H9 (cell line): ENCODE data around the gene SEC23IP. TPM values are rescaled to one million over a fixed set of nuclear protein-coding genes. Genes with fewer than 3 reads are reported as not detected.

Source experiments
- DNase-seq: peaks from one replicate; pipeline ENCODE4 v3.0.0-alpha.2; 2017
- H2AFZ ChIP-seq: one replicate; pipeline ENCODE4 v1.6.1; 2013; ENCODE audit warnings: mild to moderate bottlenecking, low read length, control low read depth, moderate library complexity
- H2AK5ac ChIP-seq: 2 replicates; pipeline ENCODE4 v1.6.1; 2013; ENCODE audit warnings: low read length, control low read depth, mixed read lengths; ENCODE audit not compliant: insufficient read length
- H2BK120ac ChIP-seq: one replicate; pipeline ENCODE4 v1.6.1; 2013; ENCODE audit warnings: low read depth, mild to moderate bottlenecking, low read length, control low read depth, inconsistent platforms; ENCODE audit not compliant: poor library complexity, severe bottlenecking
- H2BK12ac ChIP-seq: 2 replicates; pipeline ENCODE4 v1.6.1; 2013; ENCODE audit warnings: low read length, control low read depth, mixed read lengths, low read depth; ENCODE audit not compliant: insufficient read length
- H2BK15ac ChIP-seq: 2 replicates; pipeline ENCODE4 v1.6.1; 2013; ENCODE audit warnings: low read depth, low read length, control low read depth
- H2BK20ac ChIP-seq: one replicate; pipeline ENCODE4 v1.6.1; 2013; ENCODE audit warnings: low read depth, mild to moderate bottlenecking, low read length, control low read depth, inconsistent platforms; ENCODE audit not compliant: poor library complexity, severe bottlenecking
- H2BK5ac ChIP-seq: 2 replicates; pipeline ENCODE4 v1.6.1; 2013; ENCODE audit warnings: low read length, control low read depth, mixed read lengths; ENCODE audit not compliant: insufficient read length
- H3K14ac ChIP-seq: 2 replicates; pipeline ENCODE4 v1.6.1; 2013; ENCODE audit warnings: low read length, control low read depth; ENCODE audit not compliant: insufficient read depth
- H3K18ac ChIP-seq: 2 replicates; pipeline ENCODE4 v1.6.1; 2013; ENCODE audit warnings: low read depth, mild to moderate bottlenecking, mixed read lengths, low read length, control low read depth; ENCODE audit not compliant: insufficient read length
- H3K23ac ChIP-seq: 2 replicates; pipeline ENCODE4 v1.6.1; 2013; ENCODE audit warnings: low read length, control low read depth, mixed read lengths, low read depth; ENCODE audit not compliant: insufficient read length
- H3K23me2 ChIP-seq: 2 replicates; pipeline ENCODE4 v1.6.1; 2013; ENCODE audit warnings: low read depth, mild to moderate bottlenecking, mixed read lengths, low read length, control low read depth; ENCODE audit not compliant: insufficient read length, poor library complexity, severe bottlenecking
- H3K27ac ChIP-seq: 2 replicates; pipeline ENCODE4 v1.5.1; 2013; ENCODE audit warnings: low read length, control low read depth, mixed read lengths, low read depth; ENCODE audit not compliant: insufficient read length
- H3K27me3 ChIP-seq: 2 replicates; pipeline ENCODE4 v1.6.1; 2013; ENCODE audit warnings: low read length, control low read depth, inconsistent platforms; ENCODE audit not compliant: insufficient read depth
- H3K4ac ChIP-seq: 2 replicates; pipeline ENCODE4 v1.6.1; 2013; ENCODE audit warnings: low read depth, mild to moderate bottlenecking, control low read depth, inconsistent platforms, low read length, moderate library complexity
- H3K4me1 ChIP-seq: 2 replicates; pipeline ENCODE4 v1.6.1; 2013; ENCODE audit warnings: low read length, control low read depth, inconsistent platforms; ENCODE audit not compliant: insufficient read depth
- H3K4me2 ChIP-seq: 2 replicates; pipeline ENCODE4 v1.6.1; 2013; ENCODE audit warnings: low read length, control low read depth, mixed read lengths; ENCODE audit not compliant: insufficient read length, insufficient read depth
- H3K56ac ChIP-seq: 2 replicates; pipeline ENCODE4 v1.6.1; 2013; ENCODE audit warnings: low read depth, mild to moderate bottlenecking, mixed read lengths, low read length, control low read depth; ENCODE audit not compliant: insufficient read length
- H3K79me1 ChIP-seq: 2 replicates; pipeline ENCODE4 v1.6.1; 2013; ENCODE audit warnings: low read depth, mild to moderate bottlenecking, moderate library complexity, low read length, control low read depth, inconsistent platforms; ENCODE audit not compliant: insufficient read depth, poor library complexity, severe bottlenecking
- H3K79me2 ChIP-seq: 2 replicates; pipeline ENCODE4 v1.6.1; 2013; ENCODE audit warnings: low read length, control low read depth, inconsistent platforms; ENCODE audit not compliant: insufficient read depth
- H3K9ac ChIP-seq: 2 replicates; pipeline ENCODE4 v1.6.1; 2013; ENCODE audit warnings: low read length, control low read depth, mixed read lengths; ENCODE audit not compliant: insufficient read length; ENCODE audit errors: extremely low read depth
- H3K9me3 ChIP-seq: one replicate; pipeline ENCODE4 v1.6.1; 2013; ENCODE audit warnings: low read depth, low read length, inconsistent platforms; ENCODE audit not compliant: control insufficient read depth
- H3T11ph ChIP-seq: one replicate; pipeline ENCODE4 v1.6.1; 2013; ENCODE audit warnings: mild to moderate bottlenecking, low read length, control low read depth, inconsistent platforms
- H4K20me1 ChIP-seq: one replicate; pipeline ENCODE4 v1.6.1; 2013; ENCODE audit not compliant: control insufficient read depth, insufficient read length, insufficient read depth
- H4K5ac ChIP-seq: 2 replicates; pipeline ENCODE4 v1.6.1; 2013; ENCODE audit warnings: low read depth, mild to moderate bottlenecking, mixed read lengths, low read length, control low read depth; ENCODE audit not compliant: insufficient read length
- H4K8ac ChIP-seq: replicated peaks from 2 replicates; pipeline ENCODE4 v1.6.1; 2013; ENCODE audit warnings: low read length, control low read depth, mixed read lengths, low read depth; ENCODE audit not compliant: insufficient read length
- H4K91ac ChIP-seq: 2 replicates; pipeline ENCODE4 v1.6.1; 2013; ENCODE audit warnings: low read depth, mild to moderate bottlenecking, moderate library complexity, mixed read lengths, low read length, control low read depth; ENCODE audit not compliant: insufficient read length
- H3K27ac Mint-ChIP-seq, 3 experiments: 2 replicates in 2 of 3; 3 replicates in 1 of 3; pipeline ENCODE4 v1.8.0; 2020 to 2021; ENCODE audit warnings: mixed read lengths in 3 of 3, mild to moderate bottlenecking in 1 of 3, moderate library complexity in 1 of 3
- H3K27me3 Mint-ChIP-seq: 2 replicates; pipeline ENCODE4 v1.8.0; 2021; ENCODE audit warnings: low read depth, mild to moderate bottlenecking, moderate library complexity, mixed read lengths
- H3K36me3 Mint-ChIP-seq, 3 experiments: 2 replicates in 2 of 3; 3 replicates in 1 of 3; pipeline ENCODE4 v1.8.0; 2020 to 2021; ENCODE audit warnings: low read depth in 3 of 3, mixed read lengths in 3 of 3; ENCODE audit not compliant: insufficient read depth in 1 of 3
- H3K4me1 Mint-ChIP-seq, 2 experiments: 2 replicates each; pipeline ENCODE4 v1.8.0; 2020; ENCODE audit warnings: mixed read lengths in 2 of 2
- H3K4me3 Mint-ChIP-seq, 2 experiments: 2 replicates in 1 of 2; 3 replicates in 1 of 2; pipeline ENCODE4 v1.8.0; 2020 to 2021; ENCODE audit warnings: mild to moderate bottlenecking in 2 of 2, mixed read lengths in 2 of 2, moderate library complexity in 1 of 2
- H3K9me3 Mint-ChIP-seq, 2 experiments: 2 replicates in 1 of 2; 3 replicates in 1 of 2; pipeline ENCODE4 v1.8.0; 2020; ENCODE audit warnings: mild to moderate bottlenecking in 2 of 2, mixed read lengths in 2 of 2, moderate library complexity in 1 of 2
- WGBS: extraction: QIAGEN DNeasy Blood & Tissue Kit; methylation state at CpG from one replicate; pipeline ENCODE4 v1.1.7; 2013; ENCODE audit warnings: missing lambda C conversion rate, low lambda C conversion rate, mixed read lengths; ENCODE audit not compliant: insufficient read length; ENCODE audit errors: extremely low coverage; 5-methylcytosine and 5-hydroxymethylcytosine counted together
- total RNA-seq: library from RNA; stranded (reverse); gene quantifications from 2 replicates; pipeline ENCODE4 v1.2.1, GENCODE V29; 2021
- TF ChIP-seq, protein P1 (sequence below): fragments of 200-600 bp; sonication (generic); conservative IDR thresholded peaks from 3 replicates; pipeline ENCODE4 v1.8.0; 2021; ENCODE audit warnings: antibody characterized with exemption, mild to moderate bottlenecking

SEC23IP gene
- total RNA-seq, 1 experiment from 2014 or later: 93.0 TPM

DNA sequence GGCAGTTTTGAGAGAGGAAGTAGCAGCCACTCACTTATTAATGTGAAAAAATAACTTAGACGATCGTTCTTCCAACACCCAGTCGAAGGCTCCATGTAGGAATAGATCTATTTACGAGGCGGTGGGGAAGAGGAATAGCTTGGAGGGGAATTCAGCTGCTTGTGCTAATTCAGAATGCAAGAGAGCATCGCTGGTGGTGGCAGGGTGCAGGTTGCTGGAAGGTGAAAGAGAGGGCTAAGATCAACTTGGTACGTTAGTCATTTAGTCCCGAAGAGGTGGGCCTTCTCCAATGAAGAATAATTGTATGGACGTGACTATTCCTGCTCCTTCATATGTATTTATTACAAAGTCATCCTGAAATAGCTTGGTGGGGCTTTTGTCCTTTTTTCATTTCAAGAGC is 98.5 kb downstream of the SEC23IP start:
- Histone ChIP-seq H2BK15ac (no peak overlapping the region), H3K4ac (no peak overlapping the region), H4K5ac (no peak overlapping the region), H2BK12ac (no peak overlapping the region), H3K79me2 (no peaks in the 10 kb centered on the region), H4K91ac (no peak overlapping the region), H2BK5ac (no peak overlapping the region), H3K9me3 (no peaks in the 10 kb centered on the region), H3K23ac (no peak overlapping the region), H4K20me1 (no peaks in the 10 kb centered on the region), H3K4me2 (no peak overlapping the region), H3K27me3 (no peaks in the 10 kb centered on the region), H2AFZ (no peak overlapping the region), H3K14ac (no peak overlapping the region), H3K4me1 (no peaks in the 10 kb centered on the region), H2BK120ac (no peak overlapping the region), H3K23me2 (no peaks in the 10 kb centered on the region), H2BK20ac (no peak overlapping the region), H3K18ac (no peak overlapping the region), H3K27ac (no peak overlapping the region), H3K79me1 (no peaks in the 10 kb centered on the region), H2AK5ac (no peak overlapping the region), H3T11ph (no peak overlapping the region), H3K56ac (no peak overlapping the region), H3K9ac (no peak overlapping the region), H4K8ac (no peak overlapping the region)
- H3K36me3 Mint-ChIP-seq: no peaks in the 10 kb centered on the region
- no peak for DNase-seq
- no CpG with 5 or more reads among the region's 9 CpGs for WGBS
- H3K4me1 Mint-ChIP-seq: no peaks in the 10 kb centered on the region
- H3K27me3 Mint-ChIP-seq: no peaks in the 10 kb centered on the region; the same call in 1 of the 2 replicates
- H3K27ac Mint-ChIP-seq: no peak overlapping the region
- H3K9me3 Mint-ChIP-seq: peaks cover 0 to 4% of the 10 kb centered on the region in 2 experiments; a peak in 2 of 5 replicates
- no peak overlapping the region for H3K4me3 Mint-ChIP-seq
- TF ChIP-seq, protein P1, sequence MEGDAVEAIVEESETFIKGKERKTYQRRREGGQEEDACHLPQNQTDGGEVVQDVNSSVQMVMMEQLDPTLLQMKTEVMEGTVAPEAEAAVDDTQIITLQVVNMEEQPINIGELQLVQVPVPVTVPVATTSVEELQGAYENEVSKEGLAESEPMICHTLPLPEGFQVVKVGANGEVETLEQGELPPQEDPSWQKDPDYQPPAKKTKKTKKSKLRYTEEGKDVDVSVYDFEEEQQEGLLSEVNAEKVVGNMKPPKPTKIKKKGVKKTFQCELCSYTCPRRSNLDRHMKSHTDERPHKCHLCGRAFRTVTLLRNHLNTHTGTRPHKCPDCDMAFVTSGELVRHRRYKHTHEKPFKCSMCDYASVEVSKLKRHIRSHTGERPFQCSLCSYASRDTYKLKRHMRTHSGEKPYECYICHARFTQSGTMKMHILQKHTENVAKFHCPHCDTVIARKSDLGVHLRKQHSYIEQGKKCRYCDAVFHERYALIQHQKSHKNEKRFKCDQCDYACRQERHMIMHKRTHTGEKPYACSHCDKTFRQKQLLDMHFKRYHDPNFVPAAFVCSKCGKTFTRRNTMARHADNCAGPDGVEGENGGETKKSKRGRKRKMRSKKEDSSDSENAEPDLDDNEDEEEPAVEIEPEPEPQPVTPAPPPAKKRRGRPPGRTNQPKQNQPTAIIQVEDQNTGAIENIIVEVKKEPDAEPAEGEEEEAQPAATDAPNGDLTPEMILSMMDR: no peak
